Activated naive CD8-positive, alpha-beta T cell treated with anti-CD3 and anti-CD28 coated beads, Interleukin-2, amount 10 ng/mL, durations not matched to agents 7 days and 5 days (primary cell): ENCODE measurements around the gene EYA2. TPM values are rescaled to one million over a fixed set of nuclear protein-coding genes. Genes with fewer than 3 reads are reported as not detected.
"Not testable (repeated sequence)": the region's sequence is repeated elsewhere in the genome, so short reads cannot be mapped to it uniquely, and the experiment has no call there.

Experiments
- ATAC-seq: fragments of 150-1000 bp; cut with Tn5 transposase; one replicate; pipeline ENCODE4 v1.10.0; 2021; ENCODE audit warnings: low read depth, moderate library complexity
- POLR2A ChIA-PET: fragments of 350-600 bp; sonication (Branson Sonifier 250); formaldehyde crosslinking; loops from one replicate; lab custom pipeline; 2021; ENCODE audit warnings: antibody characterized with exemption; lab: Charles Lee
- DNase-seq: peaks from one replicate; pipeline ENCODE4 v3.0.0; 2021
- H3K27ac Mint-ChIP-seq: one replicate; pipeline ENCODE4 v1.8.0; 2022; ENCODE audit warnings: mild to moderate bottlenecking, mixed read lengths
- H3K27me3 Mint-ChIP-seq: one replicate; pipeline ENCODE4 v1.8.0; 2022; ENCODE audit warnings: mild to moderate bottlenecking, moderate library complexity, mixed read lengths
- H3K36me3 Mint-ChIP-seq: one replicate; pipeline ENCODE4 v1.8.0; 2021; ENCODE audit warnings: mild to moderate bottlenecking, mixed read lengths
- H3K4me1 Mint-ChIP-seq: one replicate; pipeline ENCODE4 v1.8.0; 2021; ENCODE audit warnings: mixed read lengths
- H3K4me3 Mint-ChIP-seq: one replicate; pipeline ENCODE4 v1.8.0; 2022; ENCODE audit warnings: mild to moderate bottlenecking, moderate library complexity, mixed read lengths
- H3K9me3 Mint-ChIP-seq: one replicate; pipeline ENCODE4 v1.8.0; 2021; ENCODE audit warnings: mixed read lengths
- total RNA-seq, 2 experiments: library from RNA; stranded (reverse); gene quantifications; one replicate each; pipeline ENCODE4 v1.2.3, GENCODE V29; 2021

The EYA2 gene
- total RNA-seq, 2 experiments from 2014 or later = not detected

DNA sequence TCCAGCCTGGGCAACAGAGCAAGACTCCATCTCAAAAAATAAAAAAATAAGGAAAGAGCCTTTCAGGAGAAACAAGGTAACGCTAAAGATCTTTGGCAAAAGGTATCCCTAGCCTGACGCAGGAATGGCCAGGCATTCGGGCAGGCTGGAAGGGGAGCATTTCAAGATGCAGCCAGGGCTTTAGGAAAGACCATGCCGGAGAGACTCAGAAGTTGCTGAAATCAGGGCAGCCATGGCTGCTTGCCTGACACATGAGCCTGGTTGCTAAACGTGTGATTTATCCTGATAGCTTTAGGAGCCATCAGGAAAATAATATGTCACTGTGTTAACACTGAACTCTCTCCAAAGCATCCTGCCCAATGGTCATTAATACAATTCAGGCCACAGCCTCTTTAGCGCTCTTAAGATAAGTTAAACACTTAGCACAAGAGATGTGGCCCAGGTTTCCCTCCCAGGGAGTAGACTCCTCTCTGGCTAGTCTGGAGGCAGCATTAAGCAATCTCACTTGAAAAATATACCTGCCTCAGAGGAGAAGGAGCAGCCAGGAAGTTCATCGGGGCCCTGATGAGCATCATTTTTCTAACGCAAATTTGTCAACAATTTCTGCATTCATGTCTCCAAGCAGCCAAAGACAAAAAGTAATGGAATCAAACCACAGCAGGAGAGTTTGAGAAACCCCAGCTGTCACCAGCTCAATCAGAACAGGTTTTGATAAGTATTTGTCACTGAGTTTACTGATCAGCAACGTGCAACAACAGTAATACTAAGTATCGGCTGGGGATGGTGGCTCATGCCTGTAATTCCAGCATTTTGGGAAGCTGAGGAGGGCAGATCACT lies 261.9 kb downstream of the EYA2 start:
- H3K9me3 Mint-ChIP-seq = no peaks in the 10 kb centered on the region
- H3K36me3 Mint-ChIP-seq = no peaks in the 10 kb centered on the region
- H3K27ac Mint-ChIP-seq = no peak overlapping the region
- DNase-seq (no peak), ATAC-seq (no peak)
- H3K4me3 Mint-ChIP-seq = no peak overlapping the region
- peaks cover 10% of the 10 kb centered on the region for H3K27me3 Mint-ChIP-seq
- H3K4me1 Mint-ChIP-seq = no peaks in the 10 kb centered on the region
- POLR2A ChIA-PET = no interaction called here

DNA sequence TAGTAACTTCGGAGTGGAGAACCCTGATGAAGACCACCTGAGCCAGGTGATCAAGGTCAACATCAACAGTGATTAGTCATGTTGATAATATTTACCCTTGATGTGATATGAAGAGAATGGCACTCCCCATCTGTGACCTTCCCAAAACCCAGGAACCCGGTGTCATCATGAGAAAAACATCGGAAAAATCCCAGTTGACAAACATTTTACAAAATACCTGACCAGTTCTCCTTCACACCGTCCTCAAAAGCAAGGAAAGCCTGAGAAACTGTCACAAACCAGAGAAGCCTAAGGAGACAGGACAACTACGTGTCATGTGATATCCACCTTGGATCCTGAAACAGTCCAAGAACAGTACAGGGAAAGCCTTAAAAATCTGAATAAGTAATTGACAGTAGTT lies 264.5 kb downstream of the EYA2 start:
- ATAC-seq (no peak), DNase-seq (no peak)
- Mint-ChIP-seq H3K4me1 (no peaks in the 10 kb centered on the region), H3K27ac (no peak overlapping the region), H3K4me3 (no peak overlapping the region), H3K36me3 (no peaks in the 10 kb centered on the region), H3K9me3 (no peaks in the 10 kb centered on the region), H3K27me3 (peaks cover 8% of the 10 kb centered on the region)
- POLR2A ChIA-PET = no interaction called here

DNA sequence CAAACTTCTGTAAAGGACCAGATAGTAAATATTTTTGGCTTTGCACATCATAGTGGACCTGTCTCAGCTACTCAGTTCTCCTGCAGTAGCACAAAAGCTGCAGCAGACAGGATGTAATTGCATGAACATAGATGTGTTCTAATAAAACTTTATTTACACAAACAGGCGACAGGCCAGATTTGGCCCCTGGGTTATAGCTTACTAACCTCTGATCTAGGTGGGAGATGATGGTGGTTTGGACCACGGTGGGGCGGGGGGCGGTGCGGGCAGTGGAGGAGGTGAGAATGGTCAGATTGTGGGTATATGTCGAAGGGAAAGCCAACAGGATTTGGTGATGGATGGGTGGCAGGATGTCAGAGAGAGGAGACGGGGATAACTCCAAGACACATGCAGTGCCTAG lies 265.6 kb downstream of the EYA2 start:
- POLR2A ChIA-PET = no interaction called here
- peaks cover 8% of the 10 kb centered on the region for H3K27me3 Mint-ChIP-seq
- H3K4me1 Mint-ChIP-seq = no peaks in the 10 kb centered on the region

GRCh38 chr20:47160992-47161391 lies 266.3 kb downstream of the EYA2 start:
- no peak for DNase-seq
- Mint-ChIP-seq H3K4me1 (no peaks in the 10 kb centered on the region), H3K27me3 (peaks cover 8% of the 10 kb centered on the region), H3K4me3 (no peak overlapping the region), H3K36me3 (no peaks in the 10 kb centered on the region), H3K27ac (no peak overlapping the region), H3K9me3 (no peaks in the 10 kb centered on the region)
- no peak for ATAC-seq
- POLR2A ChIA-PET = no interaction called here

More for the DNA sequence above, 265.6 kb downstream of the EYA2 start:
- no peak for DNase-seq
- Mint-ChIP-seq H3K4me3 (no peak overlapping the region), H3K27ac (no peak overlapping the region), H3K36me3 (no peaks in the 10 kb centered on the region), H3K9me3 (no peaks in the 10 kb centered on the region)
- ATAC-seq = no peak

GRCh38 chr20:47161411-47161810 lies 266.8 kb downstream of the EYA2 start:
- DNase-seq = no peak
- ATAC-seq = no peak
- no peaks in the 10 kb centered on the region for H3K4me1 Mint-ChIP-seq
- H3K9me3 Mint-ChIP-seq = no peaks in the 10 kb centered on the region
- no peak overlapping the region for H3K4me3 Mint-ChIP-seq
- H3K36me3 Mint-ChIP-seq = no peaks in the 10 kb centered on the region
- H3K27me3 Mint-ChIP-seq = peaks cover 8% of the 10 kb centered on the region
- POLR2A ChIA-PET = no interaction called here
- no peak overlapping the region for H3K27ac Mint-ChIP-seq

- POLR2A ChIA-PET = interaction anchor here (0.7 kb wide), 1 partner anchor 17 kb away, joined by 4 read pairs; no protein-coding TSS in a partner anchor
- H3K36me3 Mint-ChIP-seq = no peaks in the 10 kb centered on the region
- no peaks in the 10 kb centered on the region for H3K4me1 Mint-ChIP-seq
- ATAC-seq (no peak), DNase-seq (no peak)
- H3K27me3 Mint-ChIP-seq = peaks cover 9% of the 10 kb centered on the region
- H3K9me3 Mint-ChIP-seq = no peaks in the 10 kb centered on the region
- no peak overlapping the region for H3K4me3 Mint-ChIP-seq
- H3K27ac Mint-ChIP-seq = no peak overlapping the region
Measured at GRCh38 chr20:47164140-47164539, 269.5 kb downstream of the EYA2 start.

DNA sequence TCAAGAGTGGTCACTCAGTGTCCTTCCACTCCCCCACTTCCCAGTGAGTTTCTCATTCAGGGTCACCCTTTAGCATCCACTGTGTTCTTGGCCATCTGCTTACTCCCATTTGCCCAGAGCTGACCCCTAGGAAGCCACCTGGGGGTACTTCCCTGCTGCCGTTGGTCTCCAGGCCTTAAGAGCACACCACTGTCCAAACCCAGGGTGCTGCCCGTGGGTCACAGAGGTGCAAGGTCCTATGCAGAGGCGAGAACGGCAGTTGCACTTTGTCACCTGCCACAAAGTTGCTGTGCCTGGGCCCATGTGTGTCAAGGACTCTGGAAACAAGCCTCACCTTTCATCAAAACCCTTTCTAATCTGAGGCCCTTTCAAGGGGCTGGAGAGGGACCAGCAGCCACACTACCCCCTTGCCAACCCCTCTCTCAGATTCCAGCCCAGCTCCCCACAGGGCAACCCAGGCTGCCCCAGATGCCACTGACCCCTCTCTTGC lies 270.8 kb downstream of the EYA2 start:
- ATAC-seq (no peak), DNase-seq (no peak)
- no peaks in the 10 kb centered on the region for H3K36me3 Mint-ChIP-seq
- H3K4me3 Mint-ChIP-seq = no peak overlapping the region
- H3K9me3 Mint-ChIP-seq = no peaks in the 10 kb centered on the region
- no peaks in the 10 kb centered on the region for H3K4me1 Mint-ChIP-seq
- peaks cover 4% of the 10 kb centered on the region for H3K27me3 Mint-ChIP-seq
- H3K27ac Mint-ChIP-seq = no peak overlapping the region
- POLR2A ChIA-PET = no interaction called here

- no peak overlapping the region for H3K27ac Mint-ChIP-seq
- no peak for DNase-seq
Measured at GRCh38 chr20:47167846-47168245, 273.2 kb downstream of the EYA2 start.

DNA sequence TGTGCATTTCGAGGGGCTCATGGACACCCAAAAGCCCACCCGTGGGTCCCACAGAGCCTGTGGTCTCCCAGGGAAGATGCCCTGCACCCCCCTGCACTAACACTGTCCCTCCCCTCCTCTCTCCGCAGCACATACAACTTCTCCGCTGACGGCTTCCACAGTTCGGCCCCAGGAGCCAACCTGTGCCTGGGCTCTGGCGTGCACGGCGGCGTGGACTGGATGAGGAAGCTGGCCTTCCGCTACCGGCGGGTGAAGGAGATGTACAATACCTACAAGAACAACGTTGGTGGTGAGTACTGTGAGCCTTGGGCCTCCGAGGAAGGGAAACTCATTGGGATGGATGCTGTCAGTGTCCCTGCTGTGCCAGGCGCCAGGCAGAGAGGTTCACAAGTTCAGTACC lies 277.9 kb downstream of the EYA2 start:
- no peak for ATAC-seq
- no peaks in the 10 kb centered on the region for H3K4me1 Mint-ChIP-seq
- POLR2A ChIA-PET = no interaction called here
- H3K36me3 Mint-ChIP-seq = no peaks in the 10 kb centered on the region
- peaks cover 11% of the 10 kb centered on the region for H3K27me3 Mint-ChIP-seq
- H3K27ac Mint-ChIP-seq = no peak overlapping the region
- DNase-seq = no peak
- H3K4me3 Mint-ChIP-seq = no peak overlapping the region
- H3K9me3 Mint-ChIP-seq = no peaks in the 10 kb centered on the region

More at GRCh38 chr20:47167846-47168245, 273.2 kb downstream of the EYA2 start:
- Mint-ChIP-seq H3K27me3 (peaks cover 4% of the 10 kb centered on the region), H3K36me3 (no peaks in the 10 kb centered on the region), H3K9me3 (no peaks in the 10 kb centered on the region), H3K4me1 (no peaks in the 10 kb centered on the region), H3K4me3 (no peak overlapping the region)
- POLR2A ChIA-PET = no interaction called here
- ATAC-seq = no peak

DNA sequence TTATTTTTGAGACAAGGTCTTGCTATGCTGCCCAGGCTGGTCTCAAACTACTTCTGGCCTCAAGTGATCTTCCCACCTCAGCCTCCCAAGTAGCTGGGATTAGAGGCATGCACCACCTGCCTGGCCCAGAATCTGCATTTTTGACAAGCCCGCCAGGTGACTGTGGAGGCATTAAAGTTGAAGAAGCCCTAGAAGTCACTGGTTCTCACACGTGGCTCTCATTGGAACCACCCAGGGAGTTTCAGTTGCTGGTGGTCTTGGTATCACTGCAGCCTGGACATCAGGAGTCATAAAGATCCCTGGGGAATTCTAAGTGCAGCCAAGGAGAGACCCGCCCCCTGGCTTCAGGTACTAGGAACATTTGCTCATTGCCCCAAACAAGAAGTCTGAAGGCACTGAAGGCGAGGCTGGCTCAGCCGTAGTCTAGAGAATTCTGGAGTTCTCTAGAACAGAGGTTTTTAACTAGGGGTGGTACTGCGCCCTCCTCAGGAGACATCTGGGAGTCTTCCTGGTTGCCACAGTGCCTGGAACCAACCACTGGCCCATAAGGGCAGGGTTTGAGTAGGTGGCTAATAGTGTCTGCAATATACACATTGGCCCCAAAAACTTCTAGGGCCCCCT lies 279.1 kb downstream of the EYA2 start:
- H3K27me3 Mint-ChIP-seq = peaks cover 11% of the 10 kb centered on the region
- ATAC-seq = no peak
- H3K9me3 Mint-ChIP-seq = no peaks in the 10 kb centered on the region
- H3K36me3 Mint-ChIP-seq = no peaks in the 10 kb centered on the region
- H3K4me3 Mint-ChIP-seq = no peak overlapping the region
- POLR2A ChIA-PET = no interaction called here
- DNase-seq = no peak
- no peaks in the 10 kb centered on the region for H3K4me1 Mint-ChIP-seq
- no peak overlapping the region for H3K27ac Mint-ChIP-seq

- DNase-seq (no peak), ATAC-seq (no peak)
- Mint-ChIP-seq H3K36me3 (no peaks in the 10 kb centered on the region), H3K27me3 (peaks cover 7% of the 10 kb centered on the region), H3K27ac (no peak overlapping the region), H3K9me3 (no peaks in the 10 kb centered on the region), H3K4me1 (no peaks in the 10 kb centered on the region), H3K4me3 (no peak overlapping the region)
- POLR2A ChIA-PET = no interaction called here
Measured at GRCh38 chr20:47174456-47175243, 280.0 kb downstream of the EYA2 start.

GRCh38 chr20:47175493-47175892 lies 280.9 kb downstream of the EYA2 start:
- Mint-ChIP-seq H3K27ac (no peak overlapping the region), H3K36me3 (no peaks in the 10 kb centered on the region), H3K4me1 (no peaks in the 10 kb centered on the region), H3K9me3 (no peaks in the 10 kb centered on the region), H3K27me3 (peaks cover 7% of the 10 kb centered on the region), H3K4me3 (no peak overlapping the region)
- POLR2A ChIA-PET = no interaction called here
- DNase-seq (no peak), ATAC-seq (no peak)

- H3K36me3 Mint-ChIP-seq, H3K27me3 Mint-ChIP-seq, H3K27ac Mint-ChIP-seq, DNase-seq, H3K4me1 Mint-ChIP-seq, POLR2A ChIA-PET, ATAC-seq, H3K9me3 Mint-ChIP-seq, H3K4me3 Mint-ChIP-seq: not testable (repeated sequence)
Measured at GRCh38 chr20:47176217-47176616, 281.6 kb downstream of the EYA2 start.
